HepG2 (cell line): Measurements from ENCODE around the gene NT5C3B. TPM values are rescaled to one million over a fixed set of nuclear protein-coding genes. Genes with fewer than 3 reads are reported as not detected.

Experiments used
- AHR ChIP-seq: IDR thresholded peaks from 2 replicates; pipeline ENCODE4 v1.6.1; 2018; ENCODE audit warnings: missing genetic modification reagents, missing compliant biosample characterization
- ARHGAP35 ChIP-seq: sonication (generic); formaldehyde crosslinking; IDR thresholded peaks from 2 replicates; pipeline ENCODE4 v1.9.0; 2022; ENCODE audit warnings: mild to moderate bottlenecking, inconsistent platforms, moderate library complexity, missing genetic modification reagents, borderline replicate concordance
- CSRNP2 ChIP-seq: sonication (generic); formaldehyde crosslinking; conservative IDR thresholded peaks from 2 replicates; pipeline ENCODE4 v1.8.0; 2022; ENCODE audit warnings: low read depth, missing genetic modification reagents
- EZH2 ChIP-seq: conservative IDR thresholded peaks from 2 replicates; pipeline ENCODE4 v1.6.1; 2012; ENCODE audit warnings: mild to moderate bottlenecking, low read depth, low read length, moderate library complexity
- FOXP1 ChIP-seq, 2 experiments: fragments of 450-650 bp in 1 of 2; IDR thresholded peaks; 2 replicates each; pipeline ENCODE4 v1.6.1; 2017 to 2018; ENCODE audit warnings: antibody characterized with exemption in 1 of 2
- GLI4 ChIP-seq: sonication (generic); formaldehyde crosslinking; IDR thresholded peaks from 2 replicates; pipeline ENCODE4 v1.5.1; 2020; ENCODE audit warnings: missing genetic modification reagents, mild to moderate bottlenecking, moderate library complexity, borderline replicate concordance
- MNT ChIP-seq: fragments of 450-650 bp; IDR thresholded peaks from 2 replicates; pipeline ENCODE4 v1.6.1; 2016
- SALL2 ChIP-seq: sonication (generic); formaldehyde crosslinking; IDR thresholded peaks from 2 replicates; pipeline ENCODE4 v1.8.1; 2023; ENCODE audit warnings: mild to moderate bottlenecking, missing genetic modification reagents, inconsistent platforms
- TAF1 ChIP-seq: sonication (generic); formaldehyde crosslinking; IDR thresholded peaks from 2 replicates; pipeline ENCODE4 v1.4.0; 2020; ENCODE audit warnings: missing genetic modification reagents
- TEAD2 ChIP-seq: sonication (generic); formaldehyde crosslinking; IDR thresholded peaks from 2 replicates; pipeline ENCODE4 v1.9.0; 2021; ENCODE audit warnings: missing genetic modification reagents
- TEAD3 ChIP-seq: optimal IDR thresholded peaks from 2 replicates; pipeline ENCODE3; 2016; ENCODE audit warnings: borderline replicate concordance
- THAP7 ChIP-seq: sonication (generic); formaldehyde crosslinking; IDR thresholded peaks from 2 replicates; pipeline ENCODE4 v1.8.1; 2023; ENCODE audit warnings: mild to moderate bottlenecking, missing genetic modification reagents
- ZMYM3 ChIP-seq: sonication (generic); formaldehyde crosslinking; IDR thresholded peaks from 2 replicates; pipeline ENCODE4 v1.5.1; 2020; ENCODE audit warnings: mild to moderate bottlenecking, missing genetic modification reagents
- ZNF414 ChIP-seq: sonication (generic); formaldehyde crosslinking; IDR thresholded peaks from 2 replicates; pipeline ENCODE4 v1.5.0; 2020; ENCODE audit warnings: missing genetic modification reagents
- ZNF512B ChIP-seq: sonication (generic); formaldehyde crosslinking; IDR thresholded peaks from 2 replicates; pipeline ENCODE4 v1.5.1; 2020; ENCODE audit warnings: missing genetic modification reagents, mild to moderate bottlenecking, borderline replicate concordance
- ZNF598 ChIP-seq: sonication (generic); formaldehyde crosslinking; IDR thresholded peaks from 2 replicates; pipeline ENCODE4 v1.5.1; 2020; ENCODE audit warnings: mild to moderate bottlenecking, missing genetic modification reagents, borderline replicate concordance
- ZNF670 ChIP-seq: sonication (generic); formaldehyde crosslinking; IDR thresholded peaks from 2 replicates; pipeline ENCODE4 v1.8.0; 2022; ENCODE audit warnings: mild to moderate bottlenecking, missing genetic modification reagents, borderline replicate concordance
- ZXDC ChIP-seq: sonication (generic); formaldehyde crosslinking; IDR thresholded peaks from 2 replicates; pipeline ENCODE4 v1.5.0; 2020; ENCODE audit warnings: mild to moderate bottlenecking, missing genetic modification reagents
- polyA plus RNA-seq, 8 experiments: library from polyadenylated mRNA; depleted of rRNA in 3 of 8; stranded (reverse) in 7 of 8; unstranded in 1 of 8; fragments of >200 nt; fragmentation: Illumina TruSeq in 4 of 8; extraction: Trizol in 4 of 8; gene quantifications; 2 replicates each; pipeline versions ENCODE4 v1.2.1 to v1.2.3, GENCODE V29; 2011 to 2016; ENCODE audit warnings: low read depth in 4 of 8, missing spikeins in 1 of 8, mixed read lengths in 1 of 8; ENCODE audit not compliant: insufficient read depth in 1 of 8
- total RNA-seq, 5 experiments: library from RNA; depleted of rRNA; stranded (reverse); fragments of >200 nt; fragmentation: Illumina TruSeq; extraction: Trizol; gene quantifications; 2 replicates each; pipeline ENCODE4 v1.2.3, GENCODE V29; 2016; ENCODE audit warnings: low read depth in 1 of 5

Gene NT5C3B
- total and polyA plus RNA-seq, 2 of the 13 experiments (the other 11 are each of a cell fraction or from before 2014, with no cell fraction given): 104 to 126 TPM

- TF ChIP-seq TAF1 (CRISPR knock-in tag): peak; percentile 80
- peak; percentile 32; the same call in 1 of the 2 replicates for TF ChIP-seq MNT
- no peak for TF ChIP-seq FOXP1 (IDR thresholded peaks at IDR 0.05)
- TF ChIP-seq FOXP1 (CRISPR knock-in tag; IDR thresholded peaks at IDR 0.05): no peak
- peak; percentile 76; the same call in 1 of the 2 replicates for TF ChIP-seq AHR (CRISPR knock-in tag)
- TF ChIP-seq ARHGAP35 (CRISPR knock-in tag): 0 out of 2 replicates have a peak, but pooled peaks have one; percentile 28
- TF ChIP-seq ZXDC (CRISPR knock-in tag): no peak
- TF ChIP-seq ZNF414: no peak
- TF ChIP-seq SALL2 (CRISPR knock-in tag): peak; percentile 89
- no peak for TF ChIP-seq TEAD3 (CRISPR knock-in tag)
- no peak for TF ChIP-seq TEAD2
- no peak for TF ChIP-seq ZMYM3
- TF ChIP-seq GLI4: peak; percentile 96
- TF ChIP-seq ZNF598 (CRISPR knock-in tag): peak; percentile 78; the same call in 1 of the 2 replicates
- peak; percentile 91; the same call in 1 of the 2 replicates for TF ChIP-seq ZNF512B (CRISPR knock-in tag)
- no peak for TF ChIP-seq CSRNP2 (CRISPR knock-in tag)
- TF ChIP-seq THAP7 (CRISPR knock-in tag): peak; percentile 85; the same call in 1 of the 2 replicates
- TF ChIP-seq EZH2: no peak
- TF ChIP-seq ZNF670 (CRISPR knock-in tag): peak; percentile 74
These were observed 49.6 kb downstream of the NT5C3B start, which contains the start of gene JUP (continued) for GRCh38 chr17:41786227-41787020.
